K562 (cell line): ENCODE data around the gene MYL6B. TPM values are rescaled to one million over a fixed set of nuclear protein-coding genes. Genes with fewer than 3 reads are reported as not detected.

Experiments used
- BCOR ChIP-seq: fragments of 450-650 bp; IDR thresholded peaks from 2 replicates; pipeline ENCODE4 v1.6.1; 2016
- CBFA2T3 ChIP-seq: fragments of 450-650 bp; IDR thresholded peaks from 2 replicates; pipeline ENCODE4 v1.6.1; 2017
- CBX1 ChIP-seq: sonication (generic); IDR thresholded peaks from 2 replicates; pipeline ENCODE4 v1.6.1; 2016; ENCODE audit warnings: antibody characterized with exemption, low read depth, mild to moderate bottlenecking
- CC2D1A ChIP-seq: fragments of 450-650 bp; IDR thresholded peaks from 2 replicates; pipeline ENCODE4 v1.6.1; 2017; ENCODE audit warnings: mild to moderate bottlenecking
- ETS2 ChIP-seq: IDR thresholded peaks from 2 replicates; pipeline ENCODE4 v1.6.1; 2016; ENCODE audit warnings: borderline replicate concordance, missing genetic modification characterization, mild to moderate bottlenecking, moderate library complexity, missing compliant biosample characterization; ENCODE audit not compliant: poor library complexity, severe bottlenecking
- FOXA3 ChIP-seq, 2 experiments: fragments of 450-650 bp in 1 of 2; sonication (generic) in 1 of 2; formaldehyde crosslinking; IDR thresholded peaks in 1 of 2; conservative IDR thresholded peaks in 1 of 2; 2 replicates each; pipeline versions ENCODE4 v1.4.0 to v1.8.0; 2020 to 2022; ENCODE audit warnings: mild to moderate bottlenecking in 2 of 2, missing genetic modification reagents in 1 of 2
- GTF2E2 ChIP-seq: fragments of 200-800 bp; sonication (Bioruptor generic); IDR thresholded peaks from 2 replicates; pipeline ENCODE4 v1.6.1; 2016; ENCODE audit warnings: missing genetic modification characterization, missing compliant biosample characterization
- HMGN3 ChIP-seq: IDR thresholded peaks from 2 replicates; pipeline ENCODE4 v1.6.1; 2011; ENCODE audit warnings: borderline replicate concordance, low read depth, mild to moderate bottlenecking, mixed read lengths, low read length; ENCODE audit not compliant: insufficient read length; ENCODE audit errors: extremely low read depth
- NFE2 ChIP-seq: IDR thresholded peaks from 2 replicates; pipeline ENCODE4 v1.6.1; 2014; ENCODE audit warnings: antibody characterized with exemption, low read depth
- PCBP1 ChIP-seq: fragments of 200-400 bp; formaldehyde crosslinking; IDR thresholded peaks from 2 replicates; pipeline ENCODE4 v1.6.1; 2018; ENCODE audit warnings: mild to moderate bottlenecking, low read depth, low read length; ENCODE audit not compliant: poor library complexity, severe bottlenecking
- POLR2G ChIP-seq: fragments of 200-400 bp; formaldehyde crosslinking; IDR thresholded peaks from 2 replicates; pipeline ENCODE4 v1.6.1; 2017; ENCODE audit warnings: low read depth, mild to moderate bottlenecking, antibody characterized with exemption, low read length, moderate library complexity
- ZFPM2 ChIP-seq: fragments of 250-450 bp; sonication (Bioruptor Pico); IDR thresholded peaks from 2 replicates; pipeline ENCODE4 v1.5.1; 2022; ENCODE audit warnings: mild to moderate bottlenecking
- ZFX ChIP-seq: sonication (generic); formaldehyde crosslinking; IDR thresholded peaks from 2 replicates; pipeline ENCODE4 v1.8.0; 2022; ENCODE audit warnings: mild to moderate bottlenecking, missing genetic modification reagents, moderate library complexity
- ZNF23 ChIP-seq: fragments of 250-450 bp; sonication (Bioruptor Pico); IDR thresholded peaks from 2 replicates; pipeline ENCODE4 v1.4.0; 2020; ENCODE audit warnings: mild to moderate bottlenecking
- ZNF589 ChIP-seq: fragments of 200-800 bp; sonication (Bioruptor generic); IDR thresholded peaks from 2 replicates; pipeline ENCODE4 v1.6.1; 2016; ENCODE audit warnings: low read depth, missing genetic modification characterization, missing compliant biosample characterization
- ZNF766 ChIP-seq: fragments of 200-800 bp; sonication (Bioruptor generic); conservative IDR thresholded peaks from 2 replicates; pipeline ENCODE4 v1.6.1; 2016; ENCODE audit warnings: missing genetic modification characterization, missing compliant biosample characterization
- polyA plus RNA-seq, 8 experiments: library from polyadenylated mRNA; depleted of rRNA in 4 of 8; stranded (reverse) in 5 of 8; unstranded in 3 of 8; fragments of >200 nt; fragmentation: Nextera tagmentation in 2 of 8; fragmentation: Illumina TruSeq in 1 of 8; extraction: Ambion mirVana in 2 of 8; extraction: Trizol in 1 of 8; gene quantifications; 2 replicates each; pipeline versions ENCODE4 v1.2.1 to v1.2.3, GENCODE V29; 2011 to 2014; ENCODE audit warnings: inconsistent platforms in 1 of 8, missing spikeins in 1 of 8
- total RNA-seq, 7 experiments: library from RNA; depleted of rRNA in 6 of 7; stranded (reverse); fragments of >200 nt in 6 of 7; fragmentation: Illumina TruSeq in 2 of 7; extraction: Trizol in 2 of 7; gene quantifications; 2 replicates each; pipeline versions ENCODE4 v1.2.1 to v1.2.3, GENCODE V29; 2011 to 2021; ENCODE audit warnings: low replicate concordance in 1 of 7
- TF ChIP-seq, protein P1 (sequence below): sonication (generic); formaldehyde crosslinking; IDR thresholded peaks from 2 replicates; pipeline ENCODE4 v1.8.1; 2023; ENCODE audit warnings: missing genetic modification reagents, mild to moderate bottlenecking, borderline replicate concordance
- TF ChIP-seq, protein P2 (sequence below), 3 experiments: fragments of 200-800 bp in 1 of 3; sonication (Bioruptor generic) in 1 of 3; sonication (generic) in 1 of 3; formaldehyde crosslinking in 1 of 3; IDR thresholded peaks; 2 replicates each; pipeline versions ENCODE4 v1.6.1 to v1.8.0; 2016 to 2022; ENCODE audit warnings: mild to moderate bottlenecking in 2 of 3, missing compliant biosample characterization in 2 of 3, missing genetic modification characterization in 2 of 3, missing genetic modification reagents in 1 of 3
- TF ChIP-seq, protein P3 (sequence below): IDR thresholded peaks from 2 replicates; pipeline ENCODE4 v1.6.1; 2012; ENCODE audit warnings: low read depth, low read length, improper control_type of control experiment, borderline replicate concordance
- TF ChIP-seq, protein P4 (sequence below): fragments of 250-450 bp; sonication (Bioruptor Pico); IDR thresholded peaks from 2 replicates; pipeline ENCODE4 v1.8.0; 2021; ENCODE audit warnings: moderate library complexity, mild to moderate bottlenecking, inconsistent platforms

Gene MYL6B
- total and polyA plus RNA-seq, 9 of the 15 experiments (the other 6 are each of a cell fraction or from before 2014, with no cell fraction given) = 42.8 to 77.3 (median 68.6) TPM

DNA sequence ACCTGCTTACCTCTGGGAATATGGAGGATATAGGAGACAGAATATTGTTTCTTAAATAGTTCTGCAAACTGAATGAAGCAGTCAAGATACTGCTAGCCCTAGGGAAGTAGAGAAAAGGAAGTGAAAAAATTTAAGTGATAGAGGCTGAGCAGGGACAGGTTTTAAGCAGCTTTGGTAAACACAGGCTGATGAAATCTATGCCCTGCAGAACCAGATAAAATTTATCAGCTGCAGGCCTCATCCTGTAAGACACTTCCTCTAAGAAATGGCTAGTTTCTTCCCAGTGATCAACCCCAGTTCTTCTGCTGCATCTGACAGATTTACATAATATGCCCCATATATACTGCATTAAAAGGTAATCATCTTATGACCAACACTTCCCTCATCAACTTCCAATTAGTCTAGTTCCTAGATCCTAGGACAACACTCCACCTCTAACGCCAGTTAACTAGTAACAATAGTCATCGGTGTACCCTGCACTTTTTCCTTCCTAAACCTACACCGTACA lies 25.6 kb upstream of the MYL6B start (continued):
- TF ChIP-seq, protein P1, sequence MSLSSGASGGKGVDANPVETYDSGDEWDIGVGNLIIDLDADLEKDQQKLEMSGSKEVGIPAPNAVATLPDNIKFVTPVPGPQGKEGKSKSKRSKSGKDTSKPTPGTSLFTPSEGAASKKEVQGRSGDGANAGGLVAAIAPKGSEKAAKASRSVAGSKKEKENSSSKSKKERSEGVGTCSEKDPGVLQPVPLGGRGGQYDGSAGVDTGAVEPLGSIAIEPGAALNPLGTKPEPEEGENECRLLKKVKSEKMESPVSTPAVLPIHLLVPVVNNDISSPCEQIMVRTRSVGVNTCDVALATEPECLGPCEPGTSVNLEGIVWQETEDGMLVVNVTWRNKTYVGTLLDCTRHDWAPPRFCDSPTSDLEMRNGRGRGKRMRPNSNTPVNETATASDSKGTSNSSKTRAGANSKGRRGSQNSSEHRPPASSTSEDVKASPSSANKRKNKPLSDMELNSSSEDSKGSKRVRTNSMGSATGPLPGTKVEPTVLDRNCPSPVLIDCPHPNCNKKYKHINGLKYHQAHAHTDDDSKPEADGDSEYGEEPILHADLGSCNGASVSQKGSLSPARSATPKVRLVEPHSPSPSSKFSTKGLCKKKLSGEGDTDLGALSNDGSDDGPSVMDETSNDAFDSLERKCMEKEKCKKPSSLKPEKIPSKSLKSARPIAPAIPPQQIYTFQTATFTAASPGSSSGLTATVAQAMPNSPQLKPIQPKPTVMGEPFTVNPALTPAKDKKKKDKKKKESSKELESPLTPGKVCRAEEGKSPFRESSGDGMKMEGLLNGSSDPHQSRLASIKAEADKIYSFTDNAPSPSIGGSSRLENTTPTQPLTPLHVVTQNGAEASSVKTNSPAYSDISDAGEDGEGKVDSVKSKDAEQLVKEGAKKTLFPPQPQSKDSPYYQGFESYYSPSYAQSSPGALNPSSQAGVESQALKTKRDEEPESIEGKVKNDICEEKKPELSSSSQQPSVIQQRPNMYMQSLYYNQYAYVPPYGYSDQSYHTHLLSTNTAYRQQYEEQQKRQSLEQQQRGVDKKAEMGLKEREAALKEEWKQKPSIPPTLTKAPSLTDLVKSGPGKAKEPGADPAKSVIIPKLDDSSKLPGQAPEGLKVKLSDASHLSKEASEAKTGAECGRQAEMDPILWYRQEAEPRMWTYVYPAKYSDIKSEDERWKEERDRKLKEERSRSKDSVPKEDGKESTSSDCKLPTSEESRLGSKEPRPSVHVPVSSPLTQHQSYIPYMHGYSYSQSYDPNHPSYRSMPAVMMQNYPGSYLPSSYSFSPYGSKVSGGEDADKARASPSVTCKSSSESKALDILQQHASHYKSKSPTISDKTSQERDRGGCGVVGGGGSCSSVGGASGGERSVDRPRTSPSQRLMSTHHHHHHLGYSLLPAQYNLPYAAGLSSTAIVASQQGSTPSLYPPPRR = no peak
- TF ChIP-seq CBFA2T3 (peak; percentile 92), CC2D1A (peak; percentile 62), BCOR (peak; percentile 12; the same call in 1 of the 2 replicates), ZNF766 (peak; percentile 84), HMGN3 (peak; percentile 91), FOXA3 (CRISPR knock-in tag; conservative IDR thresholded peaks at IDR 0.05 in 1 of 2, IDR thresholded peaks at IDR 0.05 in 1 of 2) (peak; percentile 93 to 99), NFE2 (0 out of 2 replicates have a peak, but pooled peaks have one; percentile 16), GTF2E2 (tag) (peak; percentile 81), ZNF589 (CRISPR knock-in tag) (peak; percentile 69; the same call in 1 of the 2 replicates), CBX1 (no peak), ZFX (CRISPR knock-in tag) (0 out of 2 replicates have a peak, but pooled peaks have one; percentile 12), ZFPM2 (no peak), ZNF23 (no peak), ETS2 (tag) (no peak), POLR2G (peak; percentile 49; the same call in 1 of the 2 replicates), PCBP1 (no peak)
- TF ChIP-seq, protein P2, sequence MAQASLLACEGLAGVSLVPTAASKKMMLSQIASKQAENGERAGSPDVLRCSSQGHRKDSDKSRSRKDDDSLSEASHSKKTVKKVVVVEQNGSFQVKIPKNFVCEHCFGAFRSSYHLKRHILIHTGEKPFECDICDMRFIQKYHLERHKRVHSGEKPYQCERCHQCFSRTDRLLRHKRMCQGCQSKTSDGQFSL (CRISPR knock-in tag; IDR thresholded peaks at IDR 0.05) = no peak
- TF ChIP-seq, protein P2 (tag; IDR thresholded peaks at IDR 0.05) = no peak
- TF ChIP-seq, protein P3, sequence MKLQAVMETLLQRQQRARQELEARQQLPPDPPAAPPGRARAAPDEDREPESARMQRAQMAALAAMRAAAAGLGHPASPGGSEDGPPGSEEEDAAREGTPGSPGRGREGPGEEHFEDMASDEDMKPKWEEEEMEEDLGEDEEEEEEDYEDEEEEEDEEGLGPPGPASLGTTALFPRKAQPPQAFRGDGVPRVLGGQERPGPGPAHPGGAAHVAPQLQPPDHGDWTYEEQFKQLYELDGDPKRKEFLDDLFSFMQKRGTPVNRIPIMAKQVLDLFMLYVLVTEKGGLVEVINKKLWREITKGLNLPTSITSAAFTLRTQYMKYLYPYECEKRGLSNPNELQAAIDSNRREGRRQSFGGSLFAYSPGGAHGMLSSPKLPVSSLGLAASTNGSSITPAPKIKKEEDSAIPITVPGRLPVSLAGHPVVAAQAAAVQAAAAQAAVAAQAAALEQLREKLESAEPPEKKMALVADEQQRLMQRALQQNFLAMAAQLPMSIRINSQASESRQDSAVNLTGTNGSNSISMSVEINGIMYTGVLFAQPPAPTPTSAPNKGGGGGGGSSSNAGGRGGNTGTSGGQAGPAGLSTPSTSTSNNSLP = peak; percentile 82; the same call in 1 of the 2 replicates
- TF ChIP-seq, protein P4, sequence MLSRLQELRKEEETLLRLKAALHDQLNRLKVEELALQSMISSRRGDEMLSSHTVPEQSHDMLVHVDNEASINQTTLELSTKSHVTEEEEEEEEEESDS = no peak
